HG03565 (cell line): Measurements from ENCODE around the gene ECSIT.
"Not testable (repeated sequence)": the region's sequence is repeated elsewhere in the genome, so short reads cannot be mapped to it uniquely, and the experiment has no call there.

Experiments used
- ATAC-seq: cut with Tn5 transposase; IDR thresholded peaks from one replicate; pipeline ENCODE4 v1.9.1; 2021; ENCODE audit warnings: mild to moderate bottlenecking, moderate library complexity; ENCODE audit not compliant: unreplicated experiment

Gene ECSIT

GRCh38 chr19:11528551-11529341, at the start of gene ECSIT:
ECSIT (minus strand) TSS chr19:11529134; CDS start chr19:11519170, 9,964 bp downstream.
- ATAC-seq: peak; percentile 94

DNA sequence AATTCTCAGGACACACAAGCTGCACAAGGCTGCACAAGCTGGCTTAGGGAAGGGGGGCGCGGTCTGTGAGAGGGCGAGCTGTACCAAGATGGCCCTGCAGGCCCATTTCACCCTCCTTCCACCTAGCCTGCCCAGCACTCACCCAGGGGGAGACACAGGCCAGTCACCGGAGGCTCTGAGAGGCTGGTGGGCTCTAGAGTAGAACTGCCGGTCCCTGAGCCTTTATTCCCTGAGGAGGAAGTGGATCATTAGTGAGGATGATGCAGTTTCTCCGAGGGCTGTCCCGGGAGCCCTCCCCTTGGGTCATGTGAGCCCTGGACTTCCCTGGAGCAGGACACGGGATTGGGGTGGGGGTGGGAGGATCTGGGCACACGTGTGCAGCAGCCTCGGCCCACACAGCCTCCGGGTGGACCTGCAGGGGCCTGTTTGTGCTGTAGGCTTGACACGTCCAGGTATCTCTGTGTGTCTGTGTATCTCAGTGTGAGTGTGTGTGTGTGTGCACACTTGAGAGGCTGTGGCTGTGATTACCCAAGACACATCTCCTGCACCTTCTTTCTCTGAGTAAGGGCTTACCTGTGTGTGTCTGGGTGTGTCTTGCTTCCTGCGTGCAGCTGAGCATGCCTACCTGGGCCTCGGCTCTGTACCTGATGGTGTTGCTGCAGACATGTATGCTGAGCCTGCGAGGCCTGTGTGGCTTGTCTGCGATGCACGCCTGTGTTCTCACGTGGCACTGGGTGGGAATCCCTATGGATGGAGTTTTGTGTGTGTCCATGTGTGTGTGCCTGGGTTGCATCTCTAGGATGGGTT, 48.7 kb upstream of the ECSIT start, which contains the start of gene ACP5:
TSS of gene ACP5 (minus strand) at position 195 of the 807 bp plus-strand sequence. CDS start 328 bp downstream, outside the sequence.
- no peak for ATAC-seq

DNA sequence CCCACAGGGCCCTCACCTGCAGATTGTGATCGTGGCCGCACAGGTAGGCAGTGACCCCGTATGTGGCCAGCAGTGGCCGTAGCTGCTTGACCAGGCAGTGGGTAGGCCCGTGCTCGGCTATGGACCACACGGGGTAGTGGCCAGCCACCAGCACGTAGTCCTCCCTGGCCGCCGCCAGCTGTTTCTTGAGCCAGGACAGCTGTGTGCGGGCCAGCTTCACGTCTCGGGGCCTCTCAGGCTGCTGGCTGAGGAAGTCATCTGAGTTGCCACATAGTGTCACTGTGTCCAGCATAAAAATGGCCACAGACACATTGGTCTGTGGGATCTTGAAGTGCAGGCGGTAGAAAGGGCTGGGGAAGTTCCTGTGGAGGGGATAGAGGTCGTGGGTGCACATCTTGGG, 47.3 kb upstream of the ECSIT start:
- ATAC-seq: no peak

DNA sequence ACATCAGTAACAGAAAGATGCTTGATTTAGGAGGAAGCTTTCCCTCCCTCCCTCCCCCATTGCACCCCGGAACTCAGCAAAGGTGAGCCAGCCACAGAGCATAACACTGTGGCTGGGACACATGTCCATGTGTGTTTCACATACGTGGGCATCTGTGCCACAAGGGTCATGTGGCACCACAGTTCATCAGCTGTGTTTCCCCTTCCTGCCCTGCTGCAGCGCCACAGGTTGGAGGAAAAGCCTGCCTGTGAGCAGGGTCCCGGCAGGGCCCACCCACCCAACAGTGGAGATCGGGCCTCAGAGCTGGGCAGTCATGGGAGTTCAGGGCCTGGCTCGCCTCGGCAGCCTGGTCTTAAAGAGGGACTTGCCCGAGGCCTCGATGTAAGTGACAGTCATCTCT, 45.8 kb upstream of the ECSIT start:
- no peak for ATAC-seq

DNA sequence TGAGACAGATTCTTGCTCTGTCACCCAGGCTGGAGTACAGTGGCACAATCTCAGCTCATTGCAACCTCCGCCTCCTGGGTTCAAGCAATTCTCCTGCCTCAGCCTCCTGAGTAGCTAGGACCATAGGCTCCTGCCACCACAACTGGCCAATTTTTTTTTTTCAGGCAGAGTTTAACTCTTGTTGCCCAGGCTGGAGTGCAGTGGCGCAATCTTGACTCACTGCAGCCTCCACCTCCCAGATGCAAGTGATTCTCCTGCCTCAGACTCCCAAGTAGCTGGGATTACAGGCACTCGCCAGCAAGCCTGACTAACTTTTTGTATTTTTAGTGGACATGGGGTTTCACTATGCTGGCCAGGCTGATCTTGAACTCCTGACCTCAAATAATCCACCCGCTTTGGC, 44.8 kb upstream of the ECSIT start:
- ATAC-seq: not testable (repeated sequence)

DNA sequence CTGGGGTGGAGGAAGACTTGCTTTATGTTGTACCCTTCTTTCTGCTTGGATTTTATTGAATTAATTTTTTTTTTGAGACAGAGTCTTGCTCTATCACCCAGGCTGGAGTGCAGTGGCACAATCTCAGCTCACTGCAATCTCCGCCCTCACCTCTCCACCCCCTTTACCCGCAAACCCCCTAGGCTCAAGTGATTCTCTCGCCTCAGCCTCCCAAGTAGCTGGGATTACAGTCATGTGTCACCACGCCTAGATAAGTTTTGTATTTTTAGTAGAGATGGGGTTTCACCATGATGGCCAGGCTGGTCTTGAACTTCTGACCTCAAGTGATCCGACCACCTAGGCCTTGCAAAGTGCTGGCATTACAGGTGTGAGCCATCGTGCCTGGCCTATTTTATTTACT, 44.4 kb upstream of the ECSIT start:
- ATAC-seq: not testable (repeated sequence)

DNA sequence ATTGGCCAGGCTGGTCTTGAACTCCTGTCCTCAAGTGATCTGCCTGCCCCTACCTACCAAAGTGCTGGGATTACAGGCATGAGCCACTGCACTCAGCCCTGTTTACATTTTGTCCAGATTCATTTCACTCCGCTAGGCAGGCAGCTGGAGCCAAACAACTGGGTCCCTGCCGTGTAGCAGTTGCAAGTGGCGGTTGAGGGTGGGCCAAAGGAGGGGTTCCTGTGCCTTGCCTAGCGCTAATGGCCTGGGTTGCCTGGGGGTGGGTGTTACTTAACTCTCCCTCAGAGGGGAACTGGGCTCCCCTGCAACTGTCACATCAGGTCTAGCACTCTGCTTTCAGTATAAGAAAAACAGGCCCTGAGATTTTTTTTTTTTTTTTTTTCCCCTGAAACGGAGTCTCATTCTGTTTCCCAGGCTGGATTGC, 41.1 kb upstream of the ECSIT start:
- no peak for ATAC-seq

- ATAC-seq: no peak
These were observed 37.2 kb upstream of the ECSIT start for GRCh38 chr19:11566164-11566563.

GRCh38 chr19:11565649-11565980, 36.7 kb upstream of the ECSIT start:
- ATAC-seq: not testable (repeated sequence)

DNA sequence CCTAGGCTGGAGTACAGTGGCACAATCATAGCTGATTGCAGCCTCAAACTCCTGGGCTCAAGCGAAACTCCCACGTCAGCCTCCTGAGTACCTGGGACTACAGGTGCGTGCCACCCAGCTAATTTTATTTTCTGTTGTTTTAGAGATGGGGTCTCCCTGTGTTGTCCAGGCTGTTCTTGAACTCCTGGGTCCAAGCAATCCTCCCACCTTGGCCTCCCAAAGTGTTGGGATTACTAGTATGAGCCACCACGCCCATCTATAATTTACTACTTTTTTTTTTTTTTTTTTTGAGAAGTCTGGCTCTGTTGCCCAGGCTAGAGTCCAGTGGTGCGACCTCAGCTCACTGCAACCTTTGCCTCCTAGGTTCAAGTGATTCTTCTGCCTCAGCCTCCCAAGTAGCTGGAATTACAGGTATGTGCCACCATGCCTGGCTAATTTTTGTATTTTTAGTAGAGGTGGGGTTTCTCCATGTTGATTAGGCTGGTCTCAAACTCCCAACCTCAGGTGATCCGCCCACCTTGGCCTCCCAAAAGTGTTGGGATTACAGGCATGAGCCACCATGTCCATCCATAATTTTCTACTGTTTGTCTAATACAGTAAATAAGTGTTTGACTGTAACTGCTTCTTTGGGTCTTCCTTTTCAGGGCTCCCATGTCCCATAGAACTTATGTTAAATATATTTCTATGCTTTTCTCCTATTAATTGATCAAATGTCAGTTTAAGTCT, 35.3 kb upstream of the ECSIT start:
- ATAC-seq: not testable (repeated sequence)

GRCh38 chr19:11563532-11563931, 34.6 kb upstream of the ECSIT start:
- no peak for ATAC-seq

GRCh38 chr19:11560404-11561051, 31.6 kb upstream of the ECSIT start:
- no peak for ATAC-seq

DNA sequence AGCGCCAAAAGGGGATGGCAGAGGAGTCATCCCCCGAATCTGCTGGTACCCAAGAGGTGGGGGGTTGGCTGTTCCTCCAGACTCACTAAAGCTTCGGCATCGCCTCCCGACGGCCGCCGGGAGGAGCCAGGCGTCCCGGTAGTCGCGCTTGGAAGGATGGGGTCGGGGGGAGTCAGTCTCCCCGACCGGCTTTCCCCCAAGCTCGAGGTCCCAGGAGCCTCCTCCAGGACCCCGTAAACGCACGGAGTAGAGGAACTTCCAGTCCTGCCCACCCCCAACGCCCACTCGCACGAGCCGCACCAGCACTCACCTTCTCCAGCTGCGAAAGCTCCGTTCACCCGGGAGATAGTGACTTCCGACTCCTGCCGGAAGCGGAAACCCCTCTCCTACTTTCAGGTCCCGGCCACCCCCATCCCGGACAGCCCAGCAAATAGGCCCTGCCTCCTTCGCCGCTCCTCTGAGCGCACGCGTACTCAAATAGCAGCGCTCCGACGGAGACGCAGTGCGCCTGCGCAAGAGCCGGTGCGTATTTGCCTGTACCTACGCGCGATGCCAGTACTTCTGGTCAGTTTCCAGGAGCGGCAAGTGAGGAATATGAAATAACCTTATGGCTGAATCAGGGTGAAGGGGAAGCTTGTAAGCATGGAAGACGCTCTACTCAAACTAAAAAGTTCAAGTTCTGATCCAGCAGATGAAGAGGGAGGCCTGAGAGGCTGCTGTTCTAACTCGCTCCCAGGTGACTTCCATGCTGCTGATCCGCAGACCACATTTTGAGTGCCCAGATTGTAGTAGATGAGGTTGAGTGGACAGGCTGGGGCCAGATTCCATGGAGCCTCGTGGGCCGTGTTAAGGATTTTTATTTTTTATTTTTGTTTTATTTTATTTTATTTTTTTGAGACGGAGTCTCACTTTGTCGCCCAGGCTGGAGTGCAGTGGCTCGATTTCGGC, 30.2 kb upstream of the ECSIT start, which contains the start of gene ELOF1:
TSS of gene ELOF1 (minus strand) at position 350 of the 948 bp plus-strand sequence. CDS start 4,883 bp downstream, outside the sequence.
- peak; percentile 75 for ATAC-seq

GRCh38 chr19:11556634-11557420, 27.9 kb upstream of the ECSIT start:
- ATAC-seq: no peak

GRCh38 chr19:11555246-11555645, 26.3 kb upstream of the ECSIT start:
- ATAC-seq: no peak

GRCh38 chr19:11554160-11554559, 25.2 kb upstream of the ECSIT start:
- ATAC-seq: no peak

GRCh38 chr19:11552666-11553372, 23.9 kb upstream of the ECSIT start:
- ATAC-seq: no peak

DNA sequence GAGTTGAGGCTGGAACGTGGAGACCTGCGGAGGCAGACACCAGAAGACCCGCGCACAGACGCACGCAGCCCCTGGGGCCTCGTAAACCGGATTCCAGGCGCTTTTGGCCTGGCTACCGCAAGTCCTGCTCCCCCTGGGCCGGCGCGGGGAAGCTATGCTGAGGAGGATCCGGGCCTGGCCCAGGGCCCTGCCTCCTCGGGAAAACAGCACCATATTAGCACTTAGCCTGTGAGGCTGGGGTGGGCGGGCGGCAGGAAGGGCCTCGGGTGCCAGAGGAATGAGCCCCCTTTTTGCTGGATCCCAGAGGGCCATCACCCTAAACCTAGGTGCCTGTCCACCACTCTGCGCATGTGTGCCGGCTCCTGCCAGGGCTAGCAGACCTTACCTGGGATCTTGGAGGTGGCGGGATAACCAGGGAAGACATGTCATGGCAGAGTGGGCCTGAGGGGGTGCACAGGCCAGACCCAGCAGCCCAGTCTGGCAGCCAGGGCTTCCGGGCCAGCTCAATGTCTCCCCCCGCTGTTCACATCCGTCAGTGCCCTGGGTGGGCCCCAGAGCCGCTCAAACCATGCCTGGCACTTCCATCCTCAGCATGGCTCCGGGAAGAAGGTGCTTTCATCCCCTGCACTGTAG, 22.8 kb upstream of the ECSIT start:
- no peak for ATAC-seq
